A549 treated with CORT108297 at 1 μM for 4 hours (cell line): Measurements from ENCODE around the gene SERPINB3. TPM values are rescaled to one million over a fixed set of nuclear protein-coding genes. Genes with fewer than 3 reads are reported as not detected.

Source experiments
- total RNA-seq: library from RNA; stranded (reverse); fragments of 200-300 nt; extraction: Qiagen RNA extraction; gene quantifications from 5 replicates; pipeline ENCODE4 v1.2.3, GENCODE V29; 2022

Gene SERPINB3
- 0.06 to 0.17 TPM (median 0.08 TPM) in 5 replicates for total RNA-seq

DNA sequence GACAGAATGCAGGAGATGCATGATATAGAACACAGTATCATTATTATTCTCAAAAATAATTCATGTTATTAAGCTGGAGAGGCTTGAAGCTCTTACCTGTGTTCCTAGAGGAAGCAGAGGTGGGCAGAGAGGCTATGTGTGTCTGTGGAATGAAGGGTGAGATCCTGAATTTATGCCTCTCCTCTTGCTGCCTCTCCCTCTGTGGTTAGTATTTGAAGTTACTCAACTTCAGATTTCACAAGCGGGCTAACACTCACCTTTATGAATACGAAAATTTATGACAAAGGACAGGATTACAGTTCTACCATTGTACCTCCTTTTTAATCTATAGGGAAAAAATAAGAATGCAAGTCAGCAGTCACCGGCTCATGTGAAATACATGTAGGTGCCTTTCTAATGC, at the start of gene SERPINB3:
SERPINB3 (minus strand) TSS at position 144 of the 400 bp plus-strand sequence. CDS start 677 bp downstream, outside the sequence.

DNA sequence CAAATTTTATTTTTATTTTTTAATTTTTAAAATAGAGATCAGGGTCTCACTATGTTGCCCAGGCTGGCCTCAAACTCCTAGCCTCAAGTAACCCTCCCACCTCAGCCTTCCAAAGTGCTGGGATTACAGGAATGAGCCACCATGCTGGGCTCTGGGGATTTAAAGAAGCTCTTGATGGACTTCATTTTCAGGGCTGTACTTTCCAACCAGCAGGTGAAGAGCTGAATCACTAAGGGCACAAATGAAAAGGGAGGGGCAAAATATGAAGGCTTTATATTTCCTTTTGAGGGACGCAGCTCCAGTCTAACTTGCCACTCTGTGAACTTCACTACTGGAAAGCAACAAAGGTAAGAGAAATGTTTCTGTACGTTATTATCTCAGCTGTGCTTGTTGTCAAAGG, 41.0 kb upstream of the SERPINB3 start, which contains the start of gene SERPINB11:
SERPINB11 (plus strand) TSS at position 301 of the 400 bp plus-strand sequence. CDS start 7,234 bp downstream, outside the sequence.

DNA sequence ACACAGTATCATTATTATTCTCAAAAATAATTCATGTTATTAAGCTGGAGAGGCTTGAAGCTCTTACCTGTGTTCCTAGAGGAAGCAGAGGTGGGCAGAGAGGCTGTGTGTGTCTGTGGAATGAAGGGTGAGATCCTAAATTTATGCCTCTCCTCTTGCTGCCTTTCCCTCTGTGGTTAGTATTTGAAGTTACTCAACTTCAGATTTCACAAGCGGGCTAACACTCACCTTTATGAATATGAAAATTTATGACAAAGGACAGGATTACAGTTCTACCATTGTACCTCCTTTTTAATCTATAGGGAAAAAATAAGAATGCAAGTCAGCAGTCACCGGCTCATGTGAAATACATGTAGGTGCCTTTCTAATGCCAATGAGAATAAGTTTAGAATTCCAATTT, 17.6 kb downstream of the SERPINB3 start, which contains the start of gene SERPINB4:
SERPINB4 (minus strand) TSS at position 115 of the 400 bp plus-strand sequence. CDS start 679 bp downstream, outside the sequence.

Other genes with a start within 250 kb of the SERPINB3 start
- gene VPS4B, start 239.4 kb downstream of the SERPINB3 start, total RNA-seq: 19.5 to 24.4 TPM (median 20.8 TPM) in 5 replicates
- 0.07 to 0.17 TPM (median 0.08 TPM) in 5 replicates for gene SERPINB5, start 184.9 kb downstream of the SERPINB3 start, total RNA-seq
- gene SERPINB12, start 119.5 kb downstream of the SERPINB3 start, total RNA-seq: not detected in 5 replicates
- not detected in 5 replicates for gene SERPINB13, start 74.5 kb downstream of the SERPINB3 start, total RNA-seq
- gene SERPINB4, start 17.6 kb downstream of the SERPINB3 start, total RNA-seq: 0.14 to 0.25 TPM (median 0.19 TPM) in 5 replicates
- 0.07 to 0.13 TPM (median 0.10 TPM) in 3 of 5 replicates, not detected in the others for gene SERPINB11, start 41.1 kb upstream of the SERPINB3 start, total RNA-seq
- 1.5 to 2.7 TPM (median 2.3 TPM) in 5 replicates for gene SERPINB7, start 113.5 kb upstream of the SERPINB3 start, total RNA-seq
- gene SERPINB2, start 225.8 kb upstream of the SERPINB3 start, total RNA-seq: 0.03 to 0.09 TPM (median 0.05 TPM) in 3 of 5 replicates, not detected in the others
- gene SERPINB10, start 246.1 kb upstream of the SERPINB3 start, total RNA-seq: not detected in 5 replicates